HCT116 (cell line): Measurements from ENCODE around the gene STK40. TPM values are rescaled to one million over a fixed set of nuclear protein-coding genes. Genes with fewer than 3 reads are reported as not detected.

Experiments
- ATAC-seq: fragments of 200-7000 bp; cut with Tn5 transposase; 2 replicates; pipeline ENCODE4 v1.9.1; 2020; ENCODE audit warnings: mild to moderate bottlenecking, moderate library complexity
- BruUV-seq: library from RNA; stranded (reverse); fragments of 400-500 nt; replicated peaks from 2 replicates; lab custom pipeline; 2021; lab: Mats Ljungman, UMichigan
- CTCF ChIA-PET: fragments of 300-600 bp; sonication (Branson Sonifier 250); formaldehyde crosslinking; loops from one replicate; lab custom pipeline; 2021; ENCODE audit warnings: antibody characterized with exemption; lab: Charles Lee
- POLR2A ChIA-PET: fragments of 300-600, 350-600 bp; sonication (Branson Sonifier 250); formaldehyde crosslinking; loops from one replicate; lab custom pipeline; 2021; ENCODE audit warnings: antibody characterized with exemption; lab: Charles Lee
- RAD21 ChIA-PET, 2 experiments: fragments of 300-600 bp; sonication (Branson Sonifier 250); formaldehyde crosslinking; loops; one replicate each; lab custom pipeline; 2023; ENCODE audit warnings: low total read pairs in 2 of 2; ENCODE audit not compliant: uncharacterized antibody in 2 of 2, unreplicated experiment in 2 of 2, low non-redundant PET in 1 of 2; lab: Charles Lee
- DNase-seq: peaks from one replicate; pipeline ENCODE4 v3.0.0-alpha.2; 2010; ENCODE audit warnings: low read depth, low spot score
- H2AFZ ChIP-seq: fragments of 200-600 bp; shearing (Covaris generic), sonication (generic); 2 replicates; pipeline ENCODE4 v1.6.1; 2017; ENCODE audit warnings: low read depth, mixed run types, mixed read lengths, antibody characterized with exemption, low read length; ENCODE audit not compliant: poor library complexity, severe bottlenecking
- H3K27ac ChIP-seq: 2 replicates; pipeline ENCODE4 v1.5.1; 2012; ENCODE audit warnings: low read depth, low read length
- H3K27me3 ChIP-seq: fragments of 200-600 bp; sonication (generic); 2 replicates; pipeline ENCODE4 v1.6.1; 2016; ENCODE audit warnings: mixed run types, low read length, mixed read lengths; ENCODE audit not compliant: insufficient read depth
- H3K36me3 ChIP-seq, 2 experiments: fragments of 200-500 bp in 1 of 2; fragments of 200-600 bp in 1 of 2; sonication (Bioruptor generic) in 1 of 2; sonication (generic) in 1 of 2; 2 replicates each; pipeline versions ENCODE4 v1.5.1 to v1.6.1; 2014 to 2016; ENCODE audit warnings: low read length in 2 of 2, inconsistent platforms in 1 of 2, mixed read lengths in 1 of 2, mixed run types in 1 of 2; ENCODE audit not compliant: insufficient read depth in 2 of 2, control insufficient read depth in 1 of 2
- H3K4me1 ChIP-seq, 2 experiments: fragments of 200-600 bp in 1 of 2; sonication (generic) in 1 of 2; 2 replicates each; pipeline versions ENCODE4 v1.5.1 to v1.6.1; 2012 to 2017; ENCODE audit warnings: low read length in 2 of 2, inconsistent platforms in 1 of 2, mild to moderate bottlenecking in 1 of 2, mixed read lengths in 1 of 2, mixed run types in 1 of 2, moderate library complexity in 1 of 2; ENCODE audit not compliant: insufficient read depth in 2 of 2, control insufficient read depth in 1 of 2
- H3K4me2 ChIP-seq: fragments of 200-600 bp; sonication (generic); 2 replicates; pipeline ENCODE4 v1.6.1; 2017; ENCODE audit warnings: mixed run types, low read length, mixed read lengths
- H3K4me3 ChIP-seq, 2 experiments: fragments of 200-600 bp in 1 of 2; sonication (generic) in 1 of 2; replicated peaks in 1 of 2; 2 replicates each; pipeline ENCODE4 v1.5.1; 2011 to 2016; ENCODE audit warnings: low read length in 2 of 2, control low read depth in 1 of 2, low read depth in 1 of 2, mild to moderate bottlenecking in 1 of 2, mixed read lengths in 1 of 2, mixed run types in 1 of 2
- H3K79me2 ChIP-seq: fragments of 200-600 bp; sonication (generic); 2 replicates; pipeline ENCODE4 v1.6.1; 2017; ENCODE audit warnings: mild to moderate bottlenecking, mixed run types, low read length, moderate library complexity, mixed read lengths; ENCODE audit not compliant: insufficient read depth
- H3K9ac ChIP-seq: fragments of 200-600 bp; sonication (generic); 2 replicates; pipeline ENCODE4 v1.6.1; 2016; ENCODE audit warnings: low read length, mixed read lengths
- H3K9me2 ChIP-seq: fragments of 200-600 bp; sonication (generic), shearing (Covaris generic); 2 replicates; pipeline ENCODE4 v1.6.1; 2017; ENCODE audit warnings: mixed run types, mild to moderate bottlenecking, moderate library complexity; ENCODE audit not compliant: insufficient read depth
- H3K9me3 ChIP-seq, 2 experiments: fragments of 200-500 bp in 1 of 2; fragments of 200-600 bp in 1 of 2; sonication (Bioruptor generic) in 1 of 2; sonication (generic) in 1 of 2; 2 replicates each; pipeline ENCODE4 v1.6.1; 2014 to 2017; ENCODE audit warnings: low read length in 2 of 2, mixed read lengths in 2 of 2, inconsistent platforms in 1 of 2, low read depth in 1 of 2, mild to moderate bottlenecking in 1 of 2, mixed run types in 1 of 2, moderate library complexity in 1 of 2; ENCODE audit not compliant: control insufficient read depth in 1 of 2, insufficient read depth in 1 of 2
- H4K20me1 ChIP-seq: fragments of 200-600 bp; sonication (generic), shearing (Covaris generic); 2 replicates; pipeline ENCODE4 v1.6.1; 2017; ENCODE audit warnings: mixed run types, mild to moderate bottlenecking, moderate library complexity; ENCODE audit not compliant: insufficient read depth
- CBX3 ChIP-seq: IDR thresholded peaks from 2 replicates; pipeline ENCODE4 v1.6.1; 2012; ENCODE audit warnings: low read depth
- CEBPB ChIP-seq: IDR thresholded peaks from 2 replicates; pipeline ENCODE4 v1.6.1; 2012; ENCODE audit warnings: low read depth
- CTCF ChIP-seq, 3 experiments: fragments of 200-600 bp in 1 of 3; sonication (generic) in 1 of 3; IDR thresholded peaks in 2 of 3; conservative IDR thresholded peaks in 1 of 3; 2 replicates each; pipeline ENCODE4 v1.5.1; 2012 to 2017; ENCODE audit warnings: low read depth in 2 of 3, low read length in 2 of 3, antibody characterized with exemption in 1 of 3, borderline replicate concordance in 1 of 3, control low read depth in 1 of 3, mild to moderate bottlenecking in 1 of 3, mixed read lengths in 1 of 3, mixed run types in 1 of 3, moderate library complexity in 1 of 3; ENCODE audit not compliant: insufficient read depth in 1 of 3
- EGR1 ChIP-seq: IDR thresholded peaks from 2 replicates; pipeline ENCODE4 v1.6.1; 2012; ENCODE audit warnings: low read depth
- EZH2 ChIP-seq: fragments of 200-600 bp; sonication (generic); IDR thresholded peaks from 2 replicates; pipeline ENCODE4 v1.6.1; 2017; ENCODE audit warnings: antibody characterized with exemption, mixed run types
- EZH2phosphoT487 ChIP-seq: fragments of 200-600 bp; IDR thresholded peaks from 2 replicates; pipeline ENCODE4 v1.6.1; 2018; ENCODE audit warnings: antibody characterized with exemption, borderline replicate concordance
- MAX ChIP-seq: IDR thresholded peaks from 2 replicates; pipeline ENCODE4 v1.6.1; 2012
- POLR2A ChIP-seq: IDR thresholded peaks from 2 replicates; pipeline ENCODE4 v1.7.0; 2011; ENCODE audit warnings: borderline replicate concordance; ENCODE audit not compliant: insufficient read depth, insufficient read length; ENCODE audit errors: extremely low read depth
- POLR2AphosphoS5 ChIP-seq: IDR thresholded peaks from 2 replicates; pipeline ENCODE4 v1.6.1; 2011; ENCODE audit warnings: mild to moderate bottlenecking, low read depth, low read length, moderate library complexity
- RAD21 ChIP-seq: IDR thresholded peaks from 2 replicates; pipeline ENCODE4 v1.6.1; 2012; ENCODE audit warnings: low read depth, mild to moderate bottlenecking
- REST ChIP-seq: IDR thresholded peaks from 2 replicates; pipeline ENCODE4 v1.6.1; 2012; ENCODE audit warnings: low read depth
- SIN3A ChIP-seq: IDR thresholded peaks from 2 replicates; pipeline ENCODE4 v1.6.1; 2012; ENCODE audit warnings: low read depth
- SP1 ChIP-seq: IDR thresholded peaks from 2 replicates; pipeline ENCODE4 v1.6.1; 2012; ENCODE audit warnings: low read depth
- TCF7L2 ChIP-seq: IDR thresholded peaks from 2 replicates; pipeline ENCODE4 v1.7.0; 2011; ENCODE audit warnings: borderline replicate concordance, inconsistent platforms; ENCODE audit not compliant: insufficient read depth, insufficient read length; ENCODE audit errors: extremely low read depth
- YY1 ChIP-seq: IDR thresholded peaks from 2 replicates; pipeline ENCODE4 v1.6.1; 2011; ENCODE audit warnings: low read length, low read depth, moderate library complexity, mild to moderate bottlenecking; ENCODE audit not compliant: insufficient replicate concordance; ENCODE audit errors: extremely low read depth
- ZBTB33 ChIP-seq: IDR thresholded peaks from 2 replicates; pipeline ENCODE4 v1.6.1; 2011; ENCODE audit warnings: mild to moderate bottlenecking, low read length, moderate library complexity; ENCODE audit not compliant: insufficient replicate concordance; ENCODE audit errors: extremely low read depth
- ZFX ChIP-seq: fragments of 450-650 bp; IDR thresholded peaks from 2 replicates; pipeline ENCODE4 v1.6.1; 2017
- ZNF274 ChIP-seq: fragments of 200-500 bp; sonication (Bioruptor generic); IDR thresholded peaks from 2 replicates; pipeline ENCODE4 v1.6.1; 2014; ENCODE audit warnings: mild to moderate bottlenecking, low read depth, low read length, inconsistent platforms
- intact Hi-C: fragments of 100-400 bp; cut with micrococcal nuclease; formaldehyde crosslinking; loops from 2 replicates; pipeline ENCODE4 v1.10.0; 2022
- total RNA-seq: library from RNA; stranded (reverse); gene quantifications from one replicate; pipeline ENCODE4 v1.2.1, GENCODE V29; 2021; ENCODE audit not compliant: unreplicated experiment

The STK40 gene
- total RNA-seq, 1 experiment from 2014 or later: 33.9 TPM

GRCh38 chr1:36392836-36393235 is 7.1 kb upstream of the STK40 start:
- H3K9ac ChIP-seq: no peak overlapping the region
- H2AFZ ChIP-seq: no peak overlapping the region
- peaks cover 34% of the 10 kb centered on the region for H3K79me2 ChIP-seq
- H3K27ac ChIP-seq: no peak overlapping the region
- DNase-seq (no peak), ATAC-seq (no peak)
- intact Hi-C loops: no loop called here
- BruUV-seq: no TSS peak
- TF ChIP-seq TCF7L2 (no peak), RAD21 (no peak), YY1 (no peak), POLR2AphosphoS5 (no peak), ZNF274 (no peak), MAX (no peak), EZH2 (no peak), CEBPB (no peak), ZBTB33 (no peak), ZFX (no peak), REST (no peak), SIN3A (no peak), CBX3 (no peak), EGR1 (no peak), POLR2A (no peak), EZH2phosphoT487 (no peak), SP1 (no peak), CTCF (IDR thresholded peaks at IDR 0.05 in 2 of 3, conservative IDR thresholded peaks at IDR 0.05 in 1 of 3; ENCODE audit: borderline replicate concordance in 1 of 3, insufficient read depth in 1 of 3, low read depth in 2 of 3, low read length in 2 of 3) (no peak)
- CTCF ChIA-PET: no interaction called here
- no peaks in the 10 kb centered on the region for H4K20me1 ChIP-seq
- no peak overlapping the region for H3K4me3 ChIP-seq
- H3K4me1 ChIP-seq: peaks cover 15 to 25% of the 10 kb centered on the region in 2 experiments
- peaks cover 14 to 28% of the 10 kb centered on the region in 2 experiments; a peak in 3 of 4 replicates for H3K36me3 ChIP-seq
- RAD21 ChIA-PET: no interaction called here
- H3K9me2 ChIP-seq: no peaks in the 10 kb centered on the region
- no peak overlapping the region for H3K4me2 ChIP-seq
- no peaks in the 10 kb centered on the region for H3K9me3 ChIP-seq
- no peaks in the 10 kb centered on the region for H3K27me3 ChIP-seq
- POLR2A ChIA-PET: interaction anchor here (1.7 kb wide), 1 partner anchor 8 kb away, joined by 5 read pairs; no protein-coding TSS in a partner anchor
